ENCODE data around the gene BTBD16.

Gene BTBD16

DNA sequence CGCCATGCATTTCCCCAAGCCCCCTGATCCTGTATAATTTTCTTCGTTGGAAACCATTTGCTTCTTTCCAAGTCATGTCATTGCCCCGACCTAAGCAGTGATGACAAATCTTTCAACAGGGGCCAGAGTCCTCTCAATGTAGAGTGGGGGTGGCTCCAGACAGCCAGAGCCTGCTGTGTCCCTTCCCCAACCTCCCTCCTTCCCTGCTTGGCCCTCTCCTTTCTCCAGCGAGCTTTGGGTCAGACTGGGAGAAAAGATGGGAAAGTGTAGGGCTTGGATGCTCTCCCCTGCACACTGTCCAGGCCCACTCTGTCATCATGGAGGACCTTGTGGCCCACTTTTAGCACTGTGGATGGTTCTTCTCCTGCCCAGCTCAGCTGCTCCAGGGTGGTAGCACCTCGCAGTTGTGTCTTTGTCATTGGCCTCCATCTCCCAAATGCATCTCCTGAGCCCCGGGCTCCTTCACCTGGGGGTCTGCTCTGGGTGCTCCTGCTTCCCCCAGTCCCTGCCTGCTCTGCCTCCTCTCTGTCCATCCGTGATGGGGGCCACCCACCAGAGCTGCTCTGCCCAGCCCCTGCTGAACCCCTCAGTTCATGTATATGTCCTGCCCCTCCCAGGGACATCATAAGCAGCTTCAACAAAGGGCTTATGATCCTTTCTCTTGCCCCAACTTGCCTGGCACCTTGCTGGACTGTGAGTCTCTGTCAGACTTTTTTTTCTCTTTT lies 37.5 kb downstream of the BTBD16 start:
- Histone ChIP-seq H3K27me3 (ENCODE audit: insufficient read depth, insufficient read length) (no peaks in the 10 kb centered on the region), H3K4me1 (ENCODE audit: insufficient read depth, insufficient read length) (peaks cover 8% of the 10 kb centered on the region), H3K36me3 (ENCODE audit: insufficient read depth, insufficient read length, low read length) (no peaks in the 10 kb centered on the region), H3K9me3 (ENCODE audit: insufficient read depth, low read length) (0 out of 2 replicates have a peak, but pooled peaks cover 5% of the 10 kb centered on the region), H3K9ac (ENCODE audit: insufficient read length, low read depth) (no peak overlapping the region), H3K4me3 (ENCODE audit: insufficient read length, low read depth) (no peak overlapping the region)
- TF ChIP-seq YY1 (IDR thresholded peaks at IDR 0.05; ENCODE audit: insufficient read depth, insufficient read length) (no peak), SUZ12 (IDR thresholded peaks at IDR 0.05; ENCODE audit: extremely low read depth, insufficient read depth, insufficient read length) (no peak), ZNF274 (IDR thresholded peaks at IDR 0.05; ENCODE audit: low read depth, low read length) (no peak)
- DNase-seq (ENCODE audit: low read depth, low spot score): no peak

DNA sequence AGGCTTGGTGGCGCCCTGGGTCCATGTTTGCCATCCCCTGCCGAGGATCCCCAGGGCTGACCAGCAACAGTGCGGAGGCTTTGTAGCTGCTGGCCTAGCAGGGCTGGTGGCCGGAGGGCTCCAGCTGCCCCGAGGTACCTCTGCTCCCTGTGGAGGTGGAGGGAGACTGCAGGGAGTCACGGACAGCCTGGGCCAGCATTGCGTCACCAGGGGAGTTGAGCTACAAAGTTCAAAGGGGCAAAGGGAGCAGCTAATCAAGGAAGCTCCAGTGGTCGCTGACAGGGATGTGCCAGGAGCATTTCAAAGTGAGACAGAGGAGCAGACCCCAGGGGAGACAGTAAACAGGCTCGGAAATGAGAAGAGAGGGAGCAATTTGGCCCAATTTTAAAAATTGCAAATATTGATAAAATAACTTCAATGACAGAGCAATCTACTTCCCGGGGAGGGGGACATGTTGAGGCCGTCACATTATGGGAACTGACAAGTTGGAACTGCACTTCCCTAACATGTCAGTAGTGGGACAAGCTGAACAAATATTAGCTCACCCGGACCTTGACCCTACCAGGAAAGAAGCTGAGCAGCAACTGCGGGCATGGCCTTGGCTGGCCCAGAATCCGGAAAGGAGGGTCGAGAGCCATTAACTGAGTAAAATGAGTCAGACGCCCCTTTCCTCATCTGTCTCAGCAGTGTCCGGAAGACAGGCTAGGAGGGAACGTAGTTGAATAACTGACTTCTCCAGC lies 39.4 kb downstream of the BTBD16 start:
- Histone ChIP-seq H3K36me3 (ENCODE audit: insufficient read depth, insufficient read length, low read length) (no peaks in the 10 kb centered on the region), H3K9ac (ENCODE audit: insufficient read length, low read depth) (no peak overlapping the region), H3K4me1 (ENCODE audit: insufficient read depth, insufficient read length) (peaks cover 8% of the 10 kb centered on the region), H3K27me3 (ENCODE audit: insufficient read depth, insufficient read length) (no peaks in the 10 kb centered on the region), H3K4me3 (ENCODE audit: insufficient read length, low read depth) (no peak overlapping the region), H3K9me3 (ENCODE audit: insufficient read depth, low read length) (0 out of 2 replicates have a peak, but pooled peaks cover 3% of the 10 kb centered on the region)
- TF ChIP-seq ZNF274 (IDR thresholded peaks at IDR 0.05; ENCODE audit: low read depth, low read length) (no peak), SUZ12 (IDR thresholded peaks at IDR 0.05; ENCODE audit: extremely low read depth, insufficient read depth, insufficient read length) (no peak), YY1 (IDR thresholded peaks at IDR 0.05; ENCODE audit: insufficient read depth, insufficient read length) (no peak)
- DNase-seq (ENCODE audit: low read depth, low spot score): no peak

DNA sequence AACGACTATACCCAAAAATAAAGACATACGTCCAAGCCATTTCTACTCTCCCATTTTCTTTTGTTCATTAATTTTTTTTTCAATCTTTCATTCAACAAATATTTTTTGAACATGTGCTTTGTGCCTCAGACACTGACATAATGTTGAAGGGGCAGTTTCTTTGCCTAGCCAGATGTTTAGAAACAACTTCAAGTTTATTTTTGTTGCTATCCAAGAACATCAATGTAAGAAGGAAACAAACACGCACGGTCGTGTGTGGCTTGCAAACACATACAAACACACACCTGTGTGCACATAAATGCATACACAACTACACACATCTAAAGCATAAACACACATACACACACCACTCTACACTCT lies 39.9 kb downstream of the BTBD16 start:
- peaks cover 8% of the 10 kb centered on the region for H3K4me1 ChIP-seq (ENCODE audit: insufficient read depth, insufficient read length)
- TF ChIP-seq ZNF274 (IDR thresholded peaks at IDR 0.05; ENCODE audit: low read depth, low read length) (no peak), SUZ12 (IDR thresholded peaks at IDR 0.05; ENCODE audit: extremely low read depth, insufficient read depth, insufficient read length) (no peak), YY1 (IDR thresholded peaks at IDR 0.05; ENCODE audit: insufficient read depth, insufficient read length) (no peak)
- H3K9me3 ChIP-seq (ENCODE audit: insufficient read depth, low read length): no peaks in the 10 kb centered on the region
- H3K27me3 ChIP-seq (ENCODE audit: insufficient read depth, insufficient read length): no peaks in the 10 kb centered on the region
- H3K9ac ChIP-seq (ENCODE audit: insufficient read length, low read depth): no peak overlapping the region
- H3K36me3 ChIP-seq (ENCODE audit: insufficient read depth, insufficient read length, low read length): no peaks in the 10 kb centered on the region
- no peak overlapping the region for H3K4me3 ChIP-seq (ENCODE audit: insufficient read length, low read depth)
- no peak for DNase-seq (ENCODE audit: low read depth, low spot score)

DNA sequence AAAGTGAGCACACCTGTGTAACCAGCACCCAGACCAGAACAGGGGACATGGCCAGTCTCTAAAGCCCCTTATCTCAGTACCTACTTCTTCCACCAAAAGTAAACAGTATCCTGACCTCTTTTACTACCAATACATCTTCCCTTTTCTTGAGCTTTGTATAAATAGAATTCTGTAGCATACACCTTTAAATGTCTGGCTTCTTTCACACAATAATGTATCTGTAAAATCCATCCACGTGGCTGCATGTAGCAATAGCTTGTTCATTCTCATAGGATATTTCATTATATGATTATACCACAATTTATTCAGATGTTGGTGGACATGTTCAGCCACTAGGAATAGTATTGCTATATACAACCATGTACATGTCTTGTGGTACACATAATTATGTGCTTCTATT lies 40.6 kb downstream of the BTBD16 start:
- Histone ChIP-seq H3K4me3 (ENCODE audit: insufficient read length, low read depth) (no peak overlapping the region), H3K4me1 (ENCODE audit: insufficient read depth, insufficient read length) (peaks cover 8% of the 10 kb centered on the region), H3K27me3 (ENCODE audit: insufficient read depth, insufficient read length) (no peaks in the 10 kb centered on the region), H3K36me3 (ENCODE audit: insufficient read depth, insufficient read length, low read length) (no peaks in the 10 kb centered on the region), H3K9ac (ENCODE audit: insufficient read length, low read depth) (no peak overlapping the region), H3K9me3 (ENCODE audit: insufficient read depth, low read length) (no peaks in the 10 kb centered on the region)
- TF ChIP-seq SUZ12 (IDR thresholded peaks at IDR 0.05; ENCODE audit: extremely low read depth, insufficient read depth, insufficient read length) (no peak), YY1 (IDR thresholded peaks at IDR 0.05; ENCODE audit: insufficient read depth, insufficient read length) (no peak), ZNF274 (IDR thresholded peaks at IDR 0.05; ENCODE audit: low read depth, low read length) (no peak)
- no peak for DNase-seq (ENCODE audit: low read depth, low spot score)

DNA sequence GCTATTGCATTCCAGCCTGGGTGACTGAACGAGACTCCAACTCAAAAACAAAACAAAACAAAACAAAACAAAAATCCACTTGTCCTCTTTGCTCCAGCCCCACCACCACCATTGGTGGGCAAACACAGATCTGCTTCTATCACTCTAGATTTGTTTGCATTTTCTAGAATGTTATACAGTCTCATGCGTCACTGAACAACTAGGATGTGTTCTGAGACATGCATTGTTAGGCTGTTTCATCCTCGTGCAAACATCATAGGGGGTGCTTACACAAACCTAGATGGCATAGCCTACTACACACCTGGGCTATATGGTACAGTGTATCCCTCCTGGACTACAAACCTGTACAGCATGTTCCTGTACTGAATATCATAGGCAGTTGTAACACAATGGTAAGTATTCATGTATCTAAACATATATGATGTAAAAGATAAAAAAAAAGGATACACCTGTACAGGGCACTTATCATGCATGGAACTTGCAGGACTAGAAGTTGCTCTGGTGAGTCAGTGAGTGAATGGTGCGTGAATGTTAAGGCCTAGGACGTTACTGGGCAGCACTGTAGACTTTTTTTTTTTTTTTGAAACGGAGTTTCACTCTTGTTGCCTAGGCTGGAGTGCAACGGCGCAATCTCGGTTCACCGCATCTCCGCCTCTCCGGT lies 45.3 kb downstream of the BTBD16 start:
- DNase-seq (ENCODE audit: low read depth, low spot score): no peak
- Histone ChIP-seq H3K9me3 (ENCODE audit: insufficient read depth, low read length) (no peaks in the 10 kb centered on the region; the same call in 1 of the 2 replicates), H3K9ac (ENCODE audit: insufficient read length, low read depth) (no peak overlapping the region), H3K4me1 (ENCODE audit: insufficient read depth, insufficient read length) (no peaks in the 10 kb centered on the region), H3K36me3 (ENCODE audit: insufficient read depth, insufficient read length, low read length) (no peaks in the 10 kb centered on the region), H3K4me3 (ENCODE audit: insufficient read length, low read depth) (no peak overlapping the region), H3K27me3 (ENCODE audit: insufficient read depth, insufficient read length) (no peaks in the 10 kb centered on the region)
- TF ChIP-seq YY1 (IDR thresholded peaks at IDR 0.05; ENCODE audit: insufficient read depth, insufficient read length) (no peak), ZNF274 (IDR thresholded peaks at IDR 0.05; ENCODE audit: low read depth, low read length) (no peak), SUZ12 (IDR thresholded peaks at IDR 0.05; ENCODE audit: extremely low read depth, insufficient read depth, insufficient read length) (no peak)

DNA sequence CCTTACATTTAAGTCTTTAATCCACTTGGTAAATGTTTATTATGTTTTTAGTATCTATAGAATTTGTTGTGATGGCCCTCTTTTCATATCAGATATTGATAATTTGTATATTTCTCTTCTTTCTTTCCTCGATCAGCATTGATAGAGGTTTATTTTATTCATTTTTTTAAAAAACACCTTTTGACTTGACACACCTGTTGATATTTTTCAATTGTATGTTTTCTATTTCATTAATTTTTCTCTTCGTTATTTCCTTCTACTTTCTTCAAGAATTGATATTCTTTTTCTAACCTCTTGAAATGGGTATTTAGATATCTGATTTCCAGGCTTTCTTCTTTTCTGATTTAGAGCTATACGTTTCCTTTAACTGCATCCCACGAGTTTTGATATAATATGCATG lies 50.9 kb downstream of the BTBD16 start:
- Histone ChIP-seq H3K27me3 (ENCODE audit: insufficient read depth, insufficient read length) (no peaks in the 10 kb centered on the region), H3K4me3 (ENCODE audit: insufficient read length, low read depth) (no peak overlapping the region), H3K9me3 (ENCODE audit: insufficient read depth, low read length) (no peaks in the 10 kb centered on the region; the same call in 1 of the 2 replicates), H3K4me1 (ENCODE audit: insufficient read depth, insufficient read length) (no peaks in the 10 kb centered on the region), H3K36me3 (ENCODE audit: insufficient read depth, insufficient read length, low read length) (no peaks in the 10 kb centered on the region), H3K9ac (ENCODE audit: insufficient read length, low read depth) (no peak overlapping the region)
- no peak for DNase-seq (ENCODE audit: low read depth, low spot score)
- TF ChIP-seq SUZ12 (IDR thresholded peaks at IDR 0.05; ENCODE audit: extremely low read depth, insufficient read depth, insufficient read length) (no peak), YY1 (IDR thresholded peaks at IDR 0.05; ENCODE audit: insufficient read depth, insufficient read length) (no peak), ZNF274 (IDR thresholded peaks at IDR 0.05; ENCODE audit: low read depth, low read length) (no peak)

DNA sequence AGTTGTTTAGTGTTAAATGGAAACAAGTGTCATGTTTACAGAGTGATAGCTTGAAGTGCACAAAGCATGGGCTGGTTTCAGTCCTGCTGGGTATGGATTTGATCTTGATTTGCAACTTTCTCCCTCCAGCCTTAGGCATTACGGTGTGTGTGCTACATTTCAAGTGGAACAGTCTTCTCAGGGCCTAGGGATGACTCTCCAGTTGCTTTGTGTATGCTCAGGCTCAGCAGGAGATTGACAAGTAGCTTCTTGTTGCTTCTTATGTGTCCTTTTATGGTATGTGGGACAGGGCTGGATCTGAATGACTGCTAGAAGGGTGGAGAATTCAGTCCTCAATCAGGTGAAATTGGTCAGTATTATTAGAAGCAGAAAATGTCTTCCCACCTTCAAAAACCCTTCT lies 52.1 kb downstream of the BTBD16 start:
- Histone ChIP-seq H3K9ac (ENCODE audit: insufficient read length, low read depth) (no peak overlapping the region), H3K4me1 (ENCODE audit: insufficient read depth, insufficient read length) (no peaks in the 10 kb centered on the region), H3K4me3 (ENCODE audit: insufficient read length, low read depth) (no peak overlapping the region), H3K27me3 (ENCODE audit: insufficient read depth, insufficient read length) (no peaks in the 10 kb centered on the region), H3K36me3 (ENCODE audit: insufficient read depth, insufficient read length, low read length) (no peaks in the 10 kb centered on the region), H3K9me3 (ENCODE audit: insufficient read depth, low read length) (no peaks in the 10 kb centered on the region; the same call in 1 of the 2 replicates)
- DNase-seq (ENCODE audit: low read depth, low spot score): no peak
- TF ChIP-seq ZNF274 (IDR thresholded peaks at IDR 0.05; ENCODE audit: low read depth, low read length) (no peak), YY1 (IDR thresholded peaks at IDR 0.05; ENCODE audit: insufficient read depth, insufficient read length) (no peak), SUZ12 (IDR thresholded peaks at IDR 0.05; ENCODE audit: extremely low read depth, insufficient read depth, insufficient read length) (no peak)
